CD4-positive, alpha-beta T cell treated with Interferon alpha-2 for 1 hour (primary cell): ENCODE data around the gene UNC13A.
"Not testable (repeated sequence)": the region's sequence is repeated elsewhere in the genome, so short reads cannot be mapped to it uniquely, and the experiment has no call there.

ENCODE experiments used
- DNase-seq, 2 donors: peaks; one replicate each; pipeline ENCODE4 v3.0.0-alpha.2; 2020 to 2022

UNC13A gene

DNA sequence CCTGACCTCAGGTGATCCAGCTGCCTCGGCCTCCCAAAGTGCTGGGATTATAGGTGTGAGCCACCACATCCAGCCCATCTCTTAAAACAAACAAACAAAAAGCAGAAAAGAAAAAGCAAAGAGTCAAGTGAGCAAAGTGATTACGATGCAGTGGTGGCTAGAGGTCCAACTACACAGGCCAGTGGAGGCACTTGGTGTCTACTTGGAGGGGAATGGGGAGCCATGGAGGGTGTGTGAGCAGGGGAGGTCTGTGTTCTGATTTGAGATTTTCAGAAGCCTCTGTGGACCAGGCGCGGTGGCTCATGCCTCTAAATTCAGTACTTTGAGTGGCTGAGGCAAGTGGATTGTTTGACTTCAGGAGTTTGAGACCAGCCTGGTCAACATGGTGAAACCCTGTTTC, 126.1 kb downstream of the UNC13A start:
- no peak for DNase-seq

DNA sequence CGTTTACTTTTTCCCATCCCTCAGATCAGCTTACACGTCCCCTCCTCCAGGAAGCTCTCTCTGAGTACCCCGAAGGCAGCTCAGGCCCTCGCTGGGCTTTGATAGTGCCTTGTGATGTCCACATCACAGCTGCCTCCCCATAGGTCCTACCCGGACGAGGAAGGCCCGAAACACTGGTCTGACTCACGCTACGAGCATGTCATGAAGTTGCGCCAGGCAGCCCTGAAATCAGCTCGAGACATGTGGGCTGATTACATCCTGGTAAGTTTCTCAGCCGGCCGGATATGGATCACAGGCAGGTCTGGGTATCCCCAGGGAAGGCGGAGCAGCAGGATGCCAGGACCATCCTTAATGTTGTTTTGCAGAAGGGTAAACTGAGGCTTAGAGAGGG, 128.0 kb downstream of the UNC13A start:
- peak in 1 of 2 donors; percentile 49 for DNase-seq

GRCh38 chr19:17557466-17557865, 130.7 kb downstream of the UNC13A start:
- DNase-seq, result peak in 1 of 2 donors; percentile 31

DNA sequence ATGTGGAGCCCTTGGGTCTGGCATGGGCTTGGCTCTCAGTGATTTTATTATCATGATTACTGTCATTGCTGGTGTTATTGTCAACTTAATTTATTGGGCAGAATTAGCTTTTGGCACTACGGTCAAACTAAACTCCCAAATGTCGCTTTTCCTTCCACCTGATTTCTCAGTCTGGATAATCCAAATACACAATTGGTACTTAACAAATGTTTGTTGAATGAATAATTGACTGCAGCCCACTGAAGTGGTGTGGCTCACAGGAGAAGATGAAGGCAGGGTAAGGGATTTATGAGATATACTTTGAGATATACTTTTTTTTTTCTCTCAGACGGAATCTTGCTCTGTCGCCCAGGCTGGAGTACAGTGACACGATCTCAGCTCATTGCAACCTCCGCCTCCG, 131.2 kb downstream of the UNC13A start:
- no peak for DNase-seq

DNA sequence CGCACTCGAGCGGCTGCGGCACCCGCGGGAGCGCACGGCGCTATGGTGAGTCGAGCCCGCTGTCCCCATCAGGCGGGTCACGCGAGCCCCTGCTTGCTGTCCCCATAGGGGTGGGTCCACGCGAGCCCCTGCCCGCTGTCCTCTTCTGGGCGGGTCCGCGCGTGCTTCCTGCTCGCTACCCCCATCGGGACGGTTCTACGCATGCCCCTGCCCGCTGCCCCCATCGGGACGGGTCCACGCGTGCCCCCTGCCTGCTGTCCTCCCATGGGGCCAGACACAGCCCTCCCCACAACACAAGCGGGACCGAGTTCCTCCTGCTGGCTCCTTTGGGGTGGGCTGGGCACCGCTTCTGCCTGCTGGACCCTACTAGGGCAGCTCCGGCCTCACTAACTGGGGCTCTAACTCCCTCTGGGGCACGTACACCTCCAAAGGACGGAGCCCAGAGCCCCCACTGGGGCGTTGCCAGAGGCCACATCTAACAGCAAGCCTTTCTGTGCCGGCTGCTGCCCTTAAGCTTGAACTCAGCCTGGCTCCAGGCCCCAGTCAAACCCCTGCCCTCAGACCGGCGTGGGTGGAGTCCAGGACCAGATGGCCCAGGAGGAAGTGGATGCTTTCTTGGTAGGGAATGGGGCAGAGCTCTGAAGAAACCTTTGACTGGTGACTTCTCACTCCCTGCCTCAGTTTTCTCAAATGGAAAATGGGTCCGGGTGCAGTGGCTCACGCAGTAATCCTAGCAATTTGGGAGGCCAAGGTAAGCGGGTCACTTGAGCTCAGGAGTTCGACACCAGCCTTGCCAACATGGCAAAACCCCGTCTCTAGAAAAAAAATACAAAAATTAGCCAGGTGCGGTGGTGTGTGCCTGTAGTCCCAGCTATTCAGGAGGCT, 132.0 kb downstream of the UNC13A start:
- DNase-seq, result peak; percentile 22 to 30

DNA sequence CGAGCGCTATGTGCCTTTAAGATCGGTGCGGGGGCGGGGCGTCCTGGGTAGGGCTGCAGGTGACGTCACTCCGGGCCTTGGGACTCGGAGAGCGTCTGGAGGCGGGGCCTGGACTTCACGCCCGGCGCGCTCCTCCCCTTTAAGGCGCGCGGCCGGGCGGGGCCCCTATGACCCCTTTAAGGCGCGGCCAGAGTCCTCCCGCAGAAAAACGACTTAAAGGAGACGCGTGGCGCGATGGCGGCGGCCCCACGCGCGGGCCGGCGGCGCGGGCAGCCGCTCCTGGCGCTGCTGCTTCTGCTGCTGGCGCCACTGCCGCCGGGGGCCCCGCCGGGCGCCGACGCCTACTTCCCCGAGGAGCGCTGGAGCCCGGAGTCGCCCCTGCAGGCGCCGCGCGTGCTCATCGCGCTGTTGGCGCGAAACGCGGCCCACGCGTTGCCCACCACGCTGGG, 132.7 kb downstream of the UNC13A start, which contains the start of gene COLGALT1:
COLGALT1 (plus strand) TSS at position 170 of the 449 bp plus-strand sequence; CDS start at position 235, 65 bp downstream.
- DNase-seq, result peak; percentile 97

GRCh38 chr19:17554968-17555479, 133.1 kb downstream of the UNC13A start:
- no peak for DNase-seq

DNA sequence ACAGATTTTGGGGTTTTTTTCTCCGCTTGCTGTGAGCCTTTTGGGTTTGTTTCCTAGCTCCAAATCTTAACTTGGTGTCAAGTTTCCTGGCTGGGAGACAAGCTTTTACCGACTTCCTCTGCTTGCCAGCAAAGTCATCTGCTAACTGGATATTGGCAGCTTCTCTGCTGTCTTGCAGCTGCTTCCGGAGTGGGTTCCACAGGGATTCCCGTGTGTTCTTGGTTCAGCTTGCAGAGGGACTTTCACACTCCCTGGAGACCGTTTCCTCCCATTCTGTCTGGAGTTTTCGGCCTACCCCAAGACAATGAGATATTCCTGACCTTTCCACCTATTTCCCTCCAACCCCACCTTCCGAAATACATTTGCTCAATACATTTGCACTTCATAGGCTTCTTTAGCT, 134.9 kb downstream of the UNC13A start:
- no peak for DNase-seq

DNA sequence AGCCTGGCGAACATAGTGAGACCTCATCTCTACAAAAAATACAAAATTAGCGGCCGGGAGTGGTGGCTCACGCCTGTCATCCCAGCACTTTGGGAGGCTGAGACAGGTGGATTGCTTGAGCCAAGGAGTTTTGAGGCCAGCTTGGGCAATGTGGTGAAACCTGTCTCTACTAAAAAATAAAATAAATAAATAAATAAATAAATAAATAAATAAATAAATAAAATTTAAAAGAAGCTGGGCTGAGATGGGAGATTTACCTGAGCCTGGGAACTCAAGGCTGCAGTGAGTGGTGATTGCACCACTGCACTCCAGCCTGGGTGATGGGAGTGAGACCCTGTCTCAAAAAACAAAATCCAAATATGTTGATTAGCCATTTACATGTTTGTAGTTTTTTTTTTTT, 135.4 kb downstream of the UNC13A start:
- DNase-seq, result not testable (repeated sequence)
